ENCODE measurements around the gene ATAD1.
"Not testable (repeated sequence)": the region's sequence is repeated elsewhere in the genome, so short reads cannot be mapped to it uniquely, and the experiment has no call there.

ATAD1 gene

GRCh38 chr10:87845624-87845998, 27.6 kb upstream of the ATAD1 start:
- no peak for DNase-seq

- no peak for DNase-seq
Measured at GRCh38 chr10:87844837-87845623, 27.0 kb upstream of the ATAD1 start.

- no peak for DNase-seq
Measured at GRCh38 chr10:87843714-87844113, 25.7 kb upstream of the ATAD1 start.

GRCh38 chr10:87842776-87843497, 24.9 kb upstream of the ATAD1 start:
- DNase-seq: no peak

- no peak for DNase-seq
Measured at GRCh38 chr10:87842220-87842641, 24.2 kb upstream of the ATAD1 start.

- DNase-seq: no peak
Measured at GRCh38 chr10:87841186-87841585, 23.2 kb upstream of the ATAD1 start.

GRCh38 chr10:87838650-87839049, 20.6 kb upstream of the ATAD1 start:
- no peak for DNase-seq

GRCh38 chr10:87837445-87837844, 19.4 kb upstream of the ATAD1 start:
- no peak for DNase-seq

GRCh38 chr10:87836098-87836497, 18.1 kb upstream of the ATAD1 start:
- DNase-seq: no peak

GRCh38 chr10:87829986-87830729, 12.1 kb upstream of the ATAD1 start:
- no peak for DNase-seq

- DNase-seq: not testable (repeated sequence)
Measured at GRCh38 chr10:87829051-87829450, 11.0 kb upstream of the ATAD1 start.

- no peak for DNase-seq
Measured at GRCh38 chr10:87827681-87828080, 9.7 kb upstream of the ATAD1 start.

- no peak for DNase-seq
Measured at GRCh38 chr10:87826653-87827052, 8.6 kb upstream of the ATAD1 start.

- DNase-seq: no peak
Measured at GRCh38 chr10:87819289-87819585, 1.2 kb upstream of the ATAD1 start.

GRCh38 chr10:87818505-87819288, 671 bp upstream of the ATAD1 start:
- DNase-seq: peak; percentile 61

GRCh38 chr10:87816898-87817608, 973 bp downstream of the ATAD1 start:
- no peak for DNase-seq

GRCh38 chr10:87816163-87816897, 1.7 kb downstream of the ATAD1 start:
- no peak for DNase-seq

GRCh38 chr10:87804939-87805569, 13.0 kb downstream of the ATAD1 start:
- no peak for DNase-seq

GRCh38 chr10:87803831-87804230, 14.2 kb downstream of the ATAD1 start:
- DNase-seq: no peak

- DNase-seq: no peak
Measured at GRCh38 chr10:87803328-87803727, 14.7 kb downstream of the ATAD1 start.

- DNase-seq: not testable (repeated sequence)
Measured at GRCh38 chr10:87801813-87802435, 16.1 kb downstream of the ATAD1 start.
